Erythroblast (primary cell): ENCODE results near the gene NUFIP2.

Source experiments
- GATA1 ChIP-seq: IDR thresholded peaks from 2 replicates; pipeline ENCODE4 v1.6.1; 2011; ENCODE audit warnings: low read depth, mild to moderate bottlenecking, control low read depth, low read length, moderate library complexity
- POLR2A ChIP-seq: IDR thresholded peaks from 2 replicates; pipeline ENCODE4 v1.6.1; 2011; ENCODE audit warnings: mild to moderate bottlenecking, low read length

GRCh38 chr17:29289852-29290251, 4.1 kb downstream of the NUFIP2 start:
- no peak for TF ChIP-seq POLR2A
- no peak for TF ChIP-seq GATA1
